ENCODE results near the gene ANKMY2.

Gene ANKMY2

DNA sequence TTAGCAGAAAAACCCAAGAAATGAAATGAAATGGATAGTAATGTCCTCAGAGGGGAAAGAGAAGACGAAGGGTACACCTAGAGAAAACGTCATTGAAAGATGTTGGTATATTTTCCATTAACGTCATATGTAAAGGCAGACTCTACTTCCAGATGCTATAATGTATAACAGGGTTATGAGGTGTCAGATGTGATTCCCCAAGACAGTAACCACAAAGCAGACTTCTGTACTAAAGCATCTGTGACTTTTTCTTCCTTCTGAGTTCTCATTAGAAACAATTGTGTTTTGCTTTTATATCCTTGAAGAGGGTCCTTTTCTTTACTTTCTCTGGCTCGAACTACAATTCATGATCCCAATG, 81.6 kb downstream of the ANKMY2 start:
- no peak for DNase-seq

DNA sequence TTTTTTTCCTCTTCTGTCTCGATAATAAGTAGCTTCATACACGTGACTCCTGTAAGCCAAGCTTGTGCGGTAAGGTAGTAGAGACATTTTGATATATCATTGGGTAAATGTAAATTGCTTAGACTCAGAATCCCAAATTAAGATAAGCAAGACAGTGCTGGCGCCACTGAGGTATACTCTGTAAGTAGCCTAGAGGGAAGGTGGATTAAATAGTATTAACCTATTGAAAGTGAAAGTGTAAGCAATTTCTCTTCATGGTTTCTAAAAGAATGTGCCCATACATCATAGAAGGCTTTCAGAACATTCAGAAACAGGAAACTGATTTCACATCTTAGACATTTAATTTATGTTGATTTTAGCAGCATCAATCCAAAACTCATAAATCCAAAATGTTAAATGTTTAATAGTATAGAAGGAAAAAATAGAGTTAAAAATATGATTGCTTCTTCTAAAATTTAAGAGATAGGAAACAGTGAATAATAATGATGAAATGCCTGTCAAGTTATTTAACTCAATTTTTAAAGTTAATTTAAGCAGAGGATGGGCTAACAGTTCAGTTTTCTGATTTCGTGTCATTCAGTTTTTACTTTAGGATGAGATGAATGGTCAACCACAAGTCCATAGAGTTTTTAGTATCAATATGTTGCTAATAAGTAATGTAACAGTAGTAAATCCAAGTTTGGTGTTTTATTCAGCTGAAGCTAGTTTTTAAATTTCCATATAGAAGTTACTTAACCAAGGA, 82.1 kb downstream of the ANKMY2 start:
- DNase-seq: no peak

DNA sequence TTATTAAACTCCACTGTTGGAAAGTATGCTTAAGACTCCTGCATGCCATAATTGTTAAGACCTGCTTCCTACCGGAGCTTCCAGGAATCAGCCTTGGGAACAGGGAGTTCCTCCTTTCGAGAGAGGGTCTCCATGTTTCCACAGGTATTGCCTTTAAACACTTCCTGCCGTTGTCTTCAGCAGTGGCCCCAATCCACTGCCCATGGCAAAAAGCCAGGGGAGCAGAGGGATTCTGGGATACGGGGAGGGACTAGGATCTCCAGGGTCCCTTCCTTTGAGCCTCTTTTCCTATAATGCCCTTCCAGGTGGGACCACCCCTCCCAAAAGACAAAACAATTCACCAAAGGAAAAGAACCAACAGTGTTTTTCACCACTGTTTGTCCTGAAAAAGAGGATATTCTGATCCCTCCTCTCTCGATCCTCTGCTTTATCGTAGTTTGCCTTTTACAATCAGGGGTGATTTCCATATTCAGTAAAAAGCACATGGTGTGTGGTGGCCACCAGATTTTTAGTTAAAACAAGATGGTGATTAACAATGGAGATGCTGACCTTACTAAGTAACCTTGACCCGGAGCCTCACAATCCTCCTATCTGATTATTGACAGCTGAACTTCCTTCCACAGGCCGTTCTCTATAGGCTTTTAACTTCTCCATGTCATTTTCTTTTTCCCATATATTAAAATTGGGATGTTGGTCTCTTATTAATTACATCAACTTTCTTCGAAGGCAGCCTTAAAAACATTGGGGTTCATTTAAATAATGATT, 82.9 kb downstream of the ANKMY2 start:
- DNase-seq: no peak

DNA sequence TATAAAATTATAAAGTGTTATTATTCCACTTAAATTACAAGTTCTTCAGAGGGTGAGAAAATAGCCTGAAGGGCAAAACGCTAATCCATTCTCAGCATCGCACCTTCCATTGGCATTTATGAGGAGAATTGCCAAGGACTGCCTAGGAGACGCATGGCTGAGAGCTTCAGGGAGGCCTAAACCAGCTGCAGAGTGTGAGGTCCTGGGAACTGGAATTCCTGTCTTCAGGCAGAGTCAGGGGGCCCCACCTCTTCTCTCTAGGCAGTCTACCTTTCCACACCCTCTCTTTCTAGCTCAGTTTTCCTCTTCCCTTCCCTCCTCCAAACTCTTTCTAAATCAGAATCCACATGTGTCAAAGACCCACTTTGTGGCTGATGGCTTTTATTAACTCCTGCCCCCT, 83.6 kb downstream of the ANKMY2 start:
- DNase-seq: no peak

DNA sequence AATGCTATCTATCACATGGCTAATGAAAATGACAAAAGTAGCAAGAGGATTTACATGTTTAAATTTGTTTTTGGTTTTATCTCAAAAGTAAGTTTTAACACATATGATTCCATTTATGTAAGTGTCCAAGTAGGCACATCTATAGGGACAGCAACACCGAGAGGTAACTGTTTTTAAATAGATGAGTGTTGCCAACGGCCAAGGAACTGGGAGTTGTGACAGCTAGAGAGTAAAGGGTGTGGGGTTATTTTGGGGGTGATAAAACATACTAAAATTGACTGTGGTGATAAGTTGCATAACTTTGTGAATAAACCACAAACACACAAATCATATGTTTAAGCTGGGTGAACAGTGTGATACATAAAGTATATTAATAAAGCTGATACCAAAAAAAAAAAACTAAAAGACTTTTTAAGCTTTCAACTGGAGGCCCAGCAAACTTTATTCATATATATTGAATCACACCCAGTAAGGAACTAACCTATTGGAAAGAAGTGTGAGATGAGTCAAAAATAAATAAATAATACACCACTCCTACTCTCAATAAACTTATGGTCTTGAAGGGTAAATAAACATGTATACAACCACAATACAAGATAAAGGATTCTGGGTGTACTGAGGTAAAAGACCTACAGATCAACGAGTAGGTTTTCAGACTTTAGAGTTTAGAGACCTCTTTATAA, 85.9 kb downstream of the ANKMY2 start:
- DNase-seq: no peak

DNA sequence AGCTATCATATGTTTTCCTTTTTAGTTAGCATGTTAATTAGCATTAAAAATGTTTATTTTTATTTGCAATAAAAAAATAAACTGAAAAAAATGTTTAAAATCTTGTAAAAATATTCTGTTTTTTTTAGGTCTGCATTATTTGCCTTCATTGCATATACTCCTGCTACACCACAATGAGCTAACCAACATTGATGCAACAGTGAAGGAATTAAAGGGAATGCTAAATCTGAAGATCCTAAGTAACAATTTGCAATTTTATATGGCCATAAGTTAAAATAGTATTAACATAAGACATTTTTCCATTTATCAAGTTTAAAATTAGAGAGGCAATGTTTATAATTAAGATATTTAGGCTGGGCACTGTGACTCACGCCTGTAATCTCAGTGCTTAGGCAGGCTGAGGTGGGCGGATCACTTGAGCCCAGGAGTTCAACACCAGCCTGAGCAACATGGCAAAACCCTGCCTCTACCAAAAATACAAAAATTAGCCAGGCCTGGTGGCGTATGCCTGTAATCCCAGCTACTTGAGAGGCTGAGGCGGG, 86.7 kb downstream of the ANKMY2 start:
- no peak for DNase-seq

DNA sequence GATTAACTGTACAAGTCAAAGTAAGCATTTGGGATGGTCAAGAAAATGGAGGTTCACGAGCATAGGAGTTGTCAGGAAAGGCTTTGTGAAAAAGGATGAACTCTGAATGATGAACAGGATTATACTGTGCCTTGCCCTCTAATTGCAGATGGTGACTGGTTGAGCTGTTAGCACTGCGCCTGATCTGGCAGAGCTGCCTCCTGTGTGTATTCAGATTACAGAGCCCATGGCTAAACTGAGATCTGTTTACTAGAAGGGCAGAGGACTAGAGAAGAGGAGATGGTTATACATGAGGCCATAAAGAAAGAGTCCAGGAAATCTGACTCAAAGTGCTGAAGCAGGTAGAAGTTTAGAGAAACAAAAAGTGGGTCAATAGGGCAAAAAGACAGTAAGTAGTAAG, 89.2 kb downstream of the ANKMY2 start:
- DNase-seq: no peak

DNA sequence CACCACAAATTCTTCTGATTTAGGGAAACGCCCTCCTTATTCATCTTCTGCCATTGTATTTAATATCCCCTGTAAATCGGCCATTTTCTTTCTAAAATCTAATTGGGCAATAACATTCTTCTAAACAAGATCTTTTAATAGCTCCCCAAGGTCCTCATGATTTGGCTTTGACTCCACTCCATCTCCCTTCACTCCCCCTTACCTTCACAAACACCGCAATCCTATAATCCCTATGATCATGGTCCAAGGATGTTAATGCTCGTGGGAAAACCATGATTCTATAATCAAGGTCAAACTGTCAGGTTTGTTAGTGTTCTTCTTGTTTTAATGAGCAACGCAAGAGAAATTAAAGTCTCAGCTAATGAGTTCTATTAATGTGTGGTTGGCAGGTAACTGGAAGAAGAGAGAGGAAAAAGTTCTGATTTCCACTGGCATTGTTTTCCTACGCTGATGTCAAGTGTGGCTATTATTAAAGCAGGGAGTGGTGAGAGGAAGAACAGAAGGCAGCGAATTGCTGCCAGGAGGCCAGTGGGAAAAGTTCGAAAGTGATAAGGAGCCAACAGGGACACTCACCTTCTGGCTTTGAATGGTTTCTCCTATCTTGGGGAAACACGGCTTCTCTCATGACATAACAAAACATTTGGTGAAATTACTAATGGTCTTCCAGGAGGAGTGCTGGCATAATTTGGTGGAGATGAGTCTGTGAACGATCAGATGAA, 90.9 kb downstream of the ANKMY2 start:
- no peak for DNase-seq

DNA sequence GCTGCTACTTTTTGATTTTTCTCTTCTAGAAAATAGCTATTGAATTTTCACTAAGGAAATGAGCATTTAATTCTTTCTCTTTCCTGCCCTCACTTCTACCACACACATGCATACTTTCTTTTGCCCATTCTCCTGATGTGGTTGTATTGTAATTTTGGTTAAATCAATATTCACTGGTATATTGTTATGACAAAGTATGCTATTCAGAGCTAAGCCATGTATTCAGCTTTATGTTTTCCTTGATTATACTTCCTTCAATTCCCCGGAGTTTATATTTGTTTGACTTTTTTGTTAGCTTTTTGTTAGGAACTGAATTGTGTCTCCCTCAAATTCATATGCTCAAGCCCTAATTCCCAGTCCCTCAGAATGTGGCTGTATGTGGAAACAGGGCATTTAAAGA, 94.9 kb downstream of the ANKMY2 start:
- DNase-seq: no peak
